ENCODE data around the gene MYL4.
"Not testable (repeated sequence)": the region's sequence is repeated elsewhere in the genome, so short reads cannot be mapped to it uniquely, and the experiment has no call there.

Gene MYL4

DNA sequence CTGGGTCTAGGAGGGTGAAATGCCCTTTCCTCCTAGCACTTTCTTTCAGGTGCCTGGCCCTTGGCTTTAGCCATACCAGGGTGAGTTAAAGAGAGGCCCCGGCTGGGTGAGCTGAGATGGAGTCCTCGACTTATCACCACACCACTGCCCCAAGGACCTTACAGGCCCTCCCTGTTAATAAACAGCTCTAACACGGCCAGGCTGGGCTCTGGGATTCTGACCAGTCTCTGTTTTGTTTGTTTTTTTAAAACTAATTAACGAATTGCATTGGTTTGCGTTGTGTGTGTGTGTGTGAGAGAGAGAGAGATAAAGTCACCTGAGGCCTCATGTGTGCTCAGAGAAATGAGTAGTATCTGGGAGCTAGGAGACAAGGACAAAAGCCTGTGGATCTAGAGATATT is 14.3 kb downstream of the MYL4 start:
- H3K36me3 ChIP-seq (ENCODE audit: insufficient read depth, low read length) = no peaks in the 10 kb centered on the region
- no peak overlapping the region for H3K4me3 ChIP-seq (ENCODE audit: low read length)

DNA sequence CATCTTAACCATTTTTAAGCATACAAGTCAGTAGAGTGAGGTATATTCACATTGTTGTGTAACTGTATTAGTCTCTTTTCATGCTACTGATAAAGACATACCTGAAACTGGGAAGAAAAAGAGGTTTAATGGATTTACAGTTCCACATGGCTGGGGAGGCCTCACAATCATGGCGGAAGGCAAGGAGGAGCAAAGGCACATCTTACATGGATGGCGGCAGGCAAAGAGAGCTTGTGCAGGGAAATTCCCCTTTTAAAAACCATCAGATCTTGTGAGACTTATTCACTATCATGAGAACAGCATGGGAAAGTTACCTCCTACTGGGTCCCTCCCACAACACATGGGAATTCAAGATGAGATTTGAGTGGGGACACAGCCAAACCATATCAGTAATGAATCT is 14.9 kb downstream of the MYL4 start:
- H3K4me1 ChIP-seq (ENCODE audit: control insufficient read depth, insufficient read depth, low read length) = peaks cover 28% of the 10 kb centered on the region
- not testable (repeated sequence) for H3K4me2 ChIP-seq (ENCODE audit: low read length)

More for the DNA sequence above, 14.3 kb downstream of the MYL4 start:
- Histone ChIP-seq H3K4me1 (ENCODE audit: control insufficient read depth, insufficient read depth, low read length) (peaks cover 28% of the 10 kb centered on the region), H3K9me3 (replicated peaks; ENCODE audit: low read length) (no peaks in the 10 kb centered on the region), H3K9ac (ENCODE audit: low read depth, low read length) (no peak overlapping the region), H3K4me2 (ENCODE audit: low read length) (no peak overlapping the region), H3K27me3 (ENCODE audit: control insufficient read depth, insufficient read depth, low read length) (no peaks in the 10 kb centered on the region)

DNA sequence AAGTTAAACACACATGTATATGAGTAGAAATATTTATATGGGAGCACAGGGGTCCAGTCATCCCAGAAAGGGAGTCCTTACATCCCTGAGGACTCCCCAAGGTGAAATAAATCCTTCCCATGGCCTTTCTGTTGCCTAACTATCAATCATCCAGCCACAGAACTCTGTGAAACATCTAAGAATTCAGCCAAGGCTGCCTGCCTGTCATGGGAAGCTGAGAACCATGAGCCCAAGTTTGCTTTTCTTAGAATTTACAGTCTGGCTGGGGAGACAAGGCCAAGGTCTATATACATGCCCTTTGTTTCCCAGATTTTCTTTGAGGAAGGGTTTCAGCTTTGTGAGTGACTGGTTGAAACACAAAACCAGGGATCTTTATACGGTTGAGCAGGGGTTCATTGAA is 15.8 kb downstream of the MYL4 start:
- H3K9ac ChIP-seq (ENCODE audit: low read depth, low read length) = peak overlapping the region; percentile 73
- H3K27me3 ChIP-seq (ENCODE audit: control insufficient read depth, insufficient read depth, low read length) = no peaks in the 10 kb centered on the region
- H3K4me3 ChIP-seq (ENCODE audit: low read length) = no peak overlapping the region

More for the DNA sequence above, 14.9 kb downstream of the MYL4 start:
- H3K9me3 ChIP-seq (replicated peaks; ENCODE audit: low read length); H3K36me3 ChIP-seq (ENCODE audit: insufficient read depth, low read length); H3K9ac ChIP-seq (ENCODE audit: low read depth, low read length); H3K4me3 ChIP-seq (ENCODE audit: low read length); H3K27me3 ChIP-seq (ENCODE audit: control insufficient read depth, insufficient read depth, low read length): not testable (repeated sequence)

DNA sequence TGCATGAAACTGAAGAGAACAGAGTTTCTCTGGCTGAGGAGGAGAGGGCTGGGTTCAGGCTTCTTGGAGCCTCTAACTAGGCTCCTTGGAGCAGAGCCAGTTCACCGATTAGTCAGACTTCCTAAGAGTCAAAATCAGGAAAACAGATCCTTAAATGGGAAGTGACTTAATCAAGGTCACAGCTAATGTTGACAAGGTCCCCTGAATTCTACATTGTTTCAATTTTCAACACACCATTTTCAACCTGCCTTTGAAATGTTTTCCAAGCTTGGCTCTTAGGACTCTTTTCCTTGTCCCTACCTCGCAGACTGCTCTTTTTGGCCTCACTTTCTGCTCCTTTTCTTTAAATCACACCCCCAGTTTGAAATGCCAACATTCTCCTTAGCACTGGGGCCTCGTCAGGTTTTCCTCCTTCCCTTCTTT is 16.3 kb downstream of the MYL4 start:
- Histone ChIP-seq H3K9me3 (replicated peaks; ENCODE audit: low read length) (no peaks in the 10 kb centered on the region), H3K27me3 (ENCODE audit: control insufficient read depth, insufficient read depth, low read length) (no peaks in the 10 kb centered on the region), H3K9ac (ENCODE audit: low read depth, low read length) (peak overlapping the region; percentile 73), H3K4me1 (ENCODE audit: control insufficient read depth, insufficient read depth, low read length) (peaks cover 38% of the 10 kb centered on the region), H3K4me2 (ENCODE audit: low read length) (peak overlapping the region; percentile 61), H3K4me3 (ENCODE audit: low read length) (no peak overlapping the region), H3K36me3 (ENCODE audit: insufficient read depth, low read length) (no peaks in the 10 kb centered on the region)

More for the DNA sequence above, 15.8 kb downstream of the MYL4 start:
- Histone ChIP-seq H3K4me1 (ENCODE audit: control insufficient read depth, insufficient read depth, low read length) (peaks cover 34% of the 10 kb centered on the region), H3K9me3 (replicated peaks; ENCODE audit: low read length) (no peaks in the 10 kb centered on the region), H3K36me3 (ENCODE audit: insufficient read depth, low read length) (no peaks in the 10 kb centered on the region), H3K4me2 (ENCODE audit: low read length) (peak overlapping the region; percentile 61)

DNA sequence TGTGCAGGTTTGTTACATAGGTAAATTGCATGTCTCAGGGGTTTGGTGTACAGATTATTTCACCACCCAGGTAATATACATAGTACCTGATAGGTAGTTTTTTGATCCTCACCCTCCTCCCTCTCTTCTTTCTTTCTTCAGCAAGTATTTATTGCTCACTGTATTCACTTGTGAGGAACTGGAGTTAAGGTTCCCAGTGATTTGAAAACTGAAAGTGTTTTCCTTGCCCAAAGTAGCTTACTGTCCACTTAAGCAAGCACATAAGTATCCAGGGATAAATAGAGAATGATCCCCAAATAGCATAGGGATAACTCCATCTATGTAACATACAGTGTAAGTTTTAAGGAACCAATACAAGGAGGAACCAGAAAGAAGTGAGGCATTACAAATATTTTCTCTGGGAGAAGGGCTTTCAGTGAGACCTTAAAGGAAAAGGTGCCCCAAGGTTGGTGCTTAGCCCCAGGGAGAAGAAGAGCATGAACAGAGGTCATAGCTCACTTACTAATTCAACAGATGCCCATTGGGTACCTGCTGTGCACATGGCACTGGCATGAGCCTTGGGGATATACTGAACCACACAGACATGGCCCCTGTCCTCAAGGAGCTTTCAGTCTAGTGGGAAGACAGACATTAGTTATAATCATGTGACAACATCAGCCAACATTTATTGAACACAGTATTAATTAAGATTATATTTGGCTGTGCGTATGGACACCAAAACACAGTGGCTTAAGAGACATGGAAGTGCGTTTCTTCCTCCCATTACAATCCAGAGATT is 17.0 kb downstream of the MYL4 start:
- no peaks in the 10 kb centered on the region for H3K36me3 ChIP-seq (ENCODE audit: insufficient read depth, low read length)
- no peaks in the 10 kb centered on the region for H3K9me3 ChIP-seq (replicated peaks; ENCODE audit: low read length)
- H3K9ac ChIP-seq (ENCODE audit: low read depth, low read length) = peak overlapping the region; percentile 73
- no peak overlapping the region for H3K4me3 ChIP-seq (ENCODE audit: low read length)
- no peaks in the 10 kb centered on the region for H3K27me3 ChIP-seq (ENCODE audit: control insufficient read depth, insufficient read depth, low read length)
- peak overlapping the region; percentile 61 for H3K4me2 ChIP-seq (ENCODE audit: low read length)
- H3K4me1 ChIP-seq (ENCODE audit: control insufficient read depth, insufficient read depth, low read length) = peaks cover 40% of the 10 kb centered on the region

DNA sequence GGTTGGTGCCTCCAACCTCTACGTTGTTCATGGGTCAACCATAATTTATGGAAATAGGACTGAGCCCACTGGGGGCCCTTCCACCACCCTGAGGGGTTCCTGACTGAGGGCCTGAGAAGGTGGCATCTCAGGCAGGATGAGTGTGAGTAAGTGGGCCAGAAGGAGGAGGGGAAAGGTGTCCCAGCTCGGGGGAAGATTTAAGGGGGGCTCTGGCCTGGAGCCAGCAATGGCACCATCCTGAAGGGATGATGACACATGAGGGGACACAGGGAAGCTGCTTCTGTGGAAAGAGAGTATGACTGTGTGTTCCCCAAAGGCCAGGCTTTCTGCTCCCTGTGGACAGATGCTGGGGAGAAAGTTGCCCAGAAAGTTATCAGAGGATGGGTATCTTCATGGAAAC is 18.7 kb downstream of the MYL4 start:
- H3K36me3 ChIP-seq (ENCODE audit: insufficient read depth, low read length) = no peaks in the 10 kb centered on the region
- no peaks in the 10 kb centered on the region for H3K9me3 ChIP-seq (replicated peaks; ENCODE audit: low read length)
- H3K4me1 ChIP-seq (ENCODE audit: control insufficient read depth, insufficient read depth, low read length) = peaks cover 38% of the 10 kb centered on the region
- H3K9ac ChIP-seq (ENCODE audit: low read depth, low read length) = no peak overlapping the region
- no peak overlapping the region for H3K4me3 ChIP-seq (ENCODE audit: low read length)
- H3K27me3 ChIP-seq (ENCODE audit: control insufficient read depth, insufficient read depth, low read length) = no peaks in the 10 kb centered on the region
- H3K4me2 ChIP-seq (ENCODE audit: low read length) = no peak overlapping the region

DNA sequence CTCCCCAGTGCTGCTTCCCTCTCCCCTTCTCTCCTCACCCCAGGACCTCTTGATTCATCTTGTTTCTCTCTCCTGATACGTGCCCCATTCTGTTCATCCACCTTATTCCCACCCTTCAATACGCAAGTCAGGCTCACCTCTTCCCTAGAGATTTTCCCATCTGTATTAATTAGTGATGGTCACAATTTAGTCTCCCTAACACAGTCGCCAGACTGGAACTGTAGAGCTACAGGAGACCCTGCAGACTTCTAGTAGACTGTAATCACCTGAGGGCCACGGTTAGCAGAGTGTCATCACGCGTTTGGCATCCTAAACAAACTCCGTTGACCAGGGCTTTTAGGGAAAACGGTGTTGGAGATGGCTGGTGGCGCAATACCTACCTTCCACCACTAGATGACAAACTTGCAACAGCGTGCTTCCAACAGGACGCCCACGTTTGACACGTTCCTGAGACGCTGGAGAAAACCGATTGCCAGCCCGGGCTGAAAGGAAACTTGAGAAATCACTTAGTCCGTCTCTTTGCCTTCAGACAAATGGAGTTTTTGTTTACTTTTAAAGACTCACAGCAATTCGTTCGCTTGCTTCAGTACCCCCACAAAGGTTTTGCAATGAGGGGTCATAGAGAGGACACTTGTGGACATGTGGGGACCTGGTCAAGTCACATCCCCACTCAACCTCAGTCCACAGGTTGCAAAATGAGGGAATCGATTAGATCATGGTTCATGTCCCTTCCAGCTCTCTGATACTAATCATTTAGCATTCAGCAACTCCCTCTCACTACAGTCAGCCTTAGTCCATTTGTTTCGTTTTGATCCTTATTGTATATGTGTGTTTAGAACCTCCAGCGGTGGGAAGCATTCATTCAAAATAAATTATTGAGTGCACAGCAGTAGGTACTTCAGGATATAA is 20.6 kb downstream of the MYL4 start:
- Histone ChIP-seq H3K4me2 (ENCODE audit: low read length) (peak overlapping the region; percentile 79), H3K9me3 (replicated peaks; ENCODE audit: low read length) (no peaks in the 10 kb centered on the region), H3K4me3 (ENCODE audit: low read length) (peak overlapping the region; percentile 58), H3K4me1 (ENCODE audit: control insufficient read depth, insufficient read depth, low read length) (peaks cover 28% of the 10 kb centered on the region), H3K36me3 (ENCODE audit: insufficient read depth, low read length) (no peaks in the 10 kb centered on the region), H3K27me3 (ENCODE audit: control insufficient read depth, insufficient read depth, low read length) (no peaks in the 10 kb centered on the region), H3K9ac (ENCODE audit: low read depth, low read length) (peak overlapping the region; percentile 71)

DNA sequence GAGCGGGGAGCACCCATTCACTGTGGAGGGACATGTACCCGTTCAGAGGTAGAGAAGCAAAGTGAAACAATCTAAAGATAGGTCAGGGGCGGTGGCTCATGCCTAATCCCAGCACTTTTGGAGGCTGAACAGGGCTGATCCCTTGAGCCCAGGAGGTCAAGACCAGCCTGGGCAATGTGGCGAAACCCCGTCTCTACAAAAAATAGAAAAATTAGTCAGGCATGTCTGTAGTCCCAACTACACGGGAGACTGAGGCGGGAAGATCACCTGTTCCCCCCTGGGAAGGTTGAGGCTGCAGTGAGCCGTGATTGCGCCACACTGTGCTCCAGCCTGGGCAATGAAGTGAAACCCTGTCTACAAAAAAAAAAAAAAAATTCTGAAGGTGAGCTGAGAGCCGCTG is 21.7 kb downstream of the MYL4 start:
- Histone ChIP-seq H3K9ac (ENCODE audit: low read depth, low read length) (no peak overlapping the region), H3K4me3 (ENCODE audit: low read length) (no peak overlapping the region), H3K4me1 (ENCODE audit: control insufficient read depth, insufficient read depth, low read length) (peaks cover 17% of the 10 kb centered on the region), H3K27me3 (ENCODE audit: control insufficient read depth, insufficient read depth, low read length) (no peaks in the 10 kb centered on the region), H3K36me3 (ENCODE audit: insufficient read depth, low read length) (no peaks in the 10 kb centered on the region), H3K4me2 (ENCODE audit: low read length) (no peak overlapping the region), H3K9me3 (replicated peaks; ENCODE audit: low read length) (no peaks in the 10 kb centered on the region)

DNA sequence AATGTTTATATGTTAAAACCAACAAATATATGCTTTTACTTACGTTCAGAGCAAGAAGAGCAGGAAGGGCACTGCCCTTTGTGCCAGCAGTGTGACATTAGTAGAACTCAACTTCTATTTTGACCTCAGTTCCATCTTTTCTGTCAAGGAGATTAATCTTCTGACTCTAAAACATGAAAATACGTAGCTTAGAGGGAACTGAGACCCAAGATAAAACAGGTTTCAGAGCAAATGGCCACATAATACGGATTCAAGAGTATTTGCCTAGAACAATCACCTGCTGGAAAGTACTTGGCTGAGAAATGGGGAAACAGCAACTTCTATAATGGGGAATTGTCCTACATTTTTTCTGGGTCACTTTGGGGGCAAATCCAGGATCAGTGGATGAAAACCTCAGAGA is 22.2 kb downstream of the MYL4 start:
- H3K4me3 ChIP-seq (ENCODE audit: low read length) = no peak overlapping the region
- no peaks in the 10 kb centered on the region for H3K36me3 ChIP-seq (ENCODE audit: insufficient read depth, low read length)

DNA sequence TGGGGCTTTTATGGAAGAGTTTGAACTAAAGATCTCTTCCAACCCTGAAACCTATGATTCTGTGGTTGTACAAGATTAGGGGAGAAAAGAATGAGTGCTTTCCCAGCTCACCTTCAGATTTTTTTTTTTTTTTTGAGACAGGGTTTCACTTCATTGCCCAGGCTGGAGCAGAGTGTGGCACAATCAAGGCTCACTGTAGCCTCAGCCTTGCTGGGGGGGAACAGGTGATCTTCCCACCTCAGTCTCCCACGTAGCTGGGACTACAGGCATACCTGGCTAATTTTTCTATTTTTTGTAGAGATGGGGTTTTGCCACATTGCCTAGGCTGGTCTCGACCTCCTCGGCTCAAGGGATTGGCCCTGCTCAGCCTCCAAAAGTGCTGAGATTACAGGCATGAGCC is 22.7 kb downstream of the MYL4 start:
- H3K9ac ChIP-seq (ENCODE audit: low read depth, low read length) = no peak overlapping the region
- H3K4me2 ChIP-seq (ENCODE audit: low read length) = no peak overlapping the region
- H3K4me3 ChIP-seq (ENCODE audit: low read length) = no peak overlapping the region
- H3K4me1 ChIP-seq (ENCODE audit: control insufficient read depth, insufficient read depth, low read length) = peaks cover 12% of the 10 kb centered on the region
- no peaks in the 10 kb centered on the region for H3K36me3 ChIP-seq (ENCODE audit: insufficient read depth, low read length)
- H3K9me3 ChIP-seq (replicated peaks; ENCODE audit: low read length) = no peaks in the 10 kb centered on the region
- no peaks in the 10 kb centered on the region for H3K27me3 ChIP-seq (ENCODE audit: control insufficient read depth, insufficient read depth, low read length)

More for the DNA sequence above, 22.2 kb downstream of the MYL4 start:
- H3K27me3 ChIP-seq (ENCODE audit: control insufficient read depth, insufficient read depth, low read length) = no peaks in the 10 kb centered on the region
- no peaks in the 10 kb centered on the region for H3K9me3 ChIP-seq (replicated peaks; ENCODE audit: low read length)
- no peak overlapping the region for H3K9ac ChIP-seq (ENCODE audit: low read depth, low read length)
- no peak overlapping the region for H3K4me2 ChIP-seq (ENCODE audit: low read length)
- H3K4me1 ChIP-seq (ENCODE audit: control insufficient read depth, insufficient read depth, low read length) = peaks cover 13% of the 10 kb centered on the region

DNA sequence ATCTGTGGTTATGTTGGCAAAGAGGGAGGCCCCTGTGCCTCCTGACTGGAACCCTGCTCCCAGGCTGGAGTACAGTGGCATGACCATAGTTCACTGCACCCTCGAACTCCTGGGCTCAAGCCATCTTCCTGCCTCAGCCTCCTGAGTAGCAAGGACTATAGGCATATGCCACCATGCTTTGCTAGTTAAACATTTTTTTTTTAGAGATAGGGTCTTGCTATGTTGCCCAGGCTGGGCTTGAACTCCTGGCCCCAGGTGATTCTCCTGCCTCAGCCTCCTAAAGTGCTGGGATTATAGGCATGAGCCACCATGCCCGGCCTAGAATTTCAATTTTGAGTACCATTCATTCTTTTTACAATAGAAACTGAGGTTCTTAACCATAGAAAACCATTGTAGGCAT is 23.3 kb downstream of the MYL4 start:
- H3K27me3 ChIP-seq (ENCODE audit: control insufficient read depth, insufficient read depth, low read length) = no peaks in the 10 kb centered on the region
- H3K4me1 ChIP-seq (ENCODE audit: control insufficient read depth, insufficient read depth, low read length) = peaks cover 12% of the 10 kb centered on the region
- no peaks in the 10 kb centered on the region for H3K9me3 ChIP-seq (replicated peaks; ENCODE audit: low read length)
- H3K36me3 ChIP-seq (ENCODE audit: insufficient read depth, low read length) = no peaks in the 10 kb centered on the region
- no peak overlapping the region for H3K9ac ChIP-seq (ENCODE audit: low read depth, low read length)
- H3K4me3 ChIP-seq (ENCODE audit: low read length) = no peak overlapping the region
- no peak overlapping the region for H3K4me2 ChIP-seq (ENCODE audit: low read length)
